SHP77 treated with DMSO at 0.1 percent for 48 hours (cell line): Measurements from ENCODE around the gene SH2D3A.
"Not testable (repeated sequence)": the region's sequence is repeated elsewhere in the genome, so short reads cannot be mapped to it uniquely, and the experiment has no call there.

Experiments
- DNase-seq: peaks from one replicate; lab custom pipeline; 2025; lab: John Stamatoyannopoulos, UW

SH2D3A gene

DNA sequence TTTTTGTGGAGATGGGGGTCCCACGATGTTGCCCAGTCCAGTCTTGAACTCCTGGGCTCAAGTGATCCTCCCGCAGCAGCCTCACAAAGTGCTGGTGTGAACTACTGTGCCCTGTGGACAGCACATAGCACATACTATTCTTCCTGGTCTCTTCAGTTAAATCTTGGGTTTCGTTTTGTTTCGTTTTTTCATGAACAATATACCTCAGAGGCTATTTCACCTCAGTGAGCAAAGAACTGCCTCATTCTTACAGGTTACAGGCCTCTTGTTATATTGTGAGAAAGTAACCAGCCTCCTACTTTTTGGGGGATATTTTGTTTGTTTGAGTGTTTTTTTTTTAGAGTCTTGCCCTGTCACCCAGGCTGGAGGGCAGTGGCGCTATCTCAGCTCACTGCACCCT, 45.5 kb downstream of the SH2D3A start:
- DNase-seq: no peak

GRCh38 chr19:6721138-6721474, 46.1 kb downstream of the SH2D3A start:
- no peak for DNase-seq

DNA sequence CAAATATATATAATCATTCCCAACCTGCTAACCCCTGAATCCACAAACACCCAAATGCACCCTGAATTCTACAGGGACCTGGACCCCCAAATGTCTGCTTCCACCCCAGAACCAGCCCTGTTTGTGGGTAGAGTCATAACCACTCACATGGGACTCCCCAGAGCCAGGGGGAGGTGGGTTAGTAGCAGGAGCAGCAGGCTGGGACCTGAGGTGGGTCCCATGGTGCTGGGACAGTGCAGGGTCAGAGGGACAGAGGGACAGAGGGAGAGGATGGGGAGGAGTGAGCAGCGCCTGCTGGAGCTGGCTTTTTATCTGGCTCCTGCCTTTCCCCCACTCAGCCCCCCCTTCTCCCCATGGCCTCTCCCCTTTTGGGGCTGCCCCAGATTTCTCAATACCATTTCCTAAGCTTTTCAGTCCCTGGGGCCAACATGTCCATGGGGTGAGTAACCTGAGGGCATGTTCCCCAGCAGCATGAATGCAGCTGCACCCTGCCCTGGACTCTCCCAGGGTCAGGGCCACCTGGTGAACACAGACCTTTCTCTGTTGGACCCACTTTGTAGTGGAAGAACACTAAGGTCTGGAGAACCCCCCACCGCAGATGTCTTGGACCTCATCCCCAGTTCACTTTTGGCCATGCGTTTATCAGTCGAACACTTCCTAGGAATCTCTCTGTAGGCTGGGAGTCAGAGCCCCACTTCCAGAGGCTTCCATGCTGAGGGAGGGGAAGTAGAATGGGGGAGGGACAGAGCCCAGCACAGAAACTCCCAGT, 46.7 kb downstream of the SH2D3A start, which contains the start of gene C3:
TSS of gene C3 (minus strand) at position 282 of the 769 bp plus-strand sequence. CDS start at position 221, 61 bp downstream.
- DNase-seq: no peak

GRCh38 chr19:6719992-6720368, 47.3 kb downstream of the SH2D3A start:
- no peak for DNase-seq

DNA sequence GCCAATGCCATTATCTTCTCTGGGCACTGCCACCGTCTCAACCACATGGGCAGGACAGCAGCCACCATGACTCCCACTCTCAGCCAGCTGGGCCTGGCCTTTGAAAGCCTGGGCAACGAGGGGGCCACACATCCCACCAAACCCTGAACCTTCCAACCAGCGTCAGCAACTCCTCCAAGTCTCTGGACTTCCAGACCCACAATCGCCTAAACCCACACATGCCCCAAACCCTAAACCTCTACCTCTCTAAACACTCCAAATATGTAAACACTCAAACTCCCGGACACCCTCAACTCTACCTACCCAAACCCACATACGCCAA, 47.7 kb downstream of the SH2D3A start:
- DNase-seq: no peak

- no peak for DNase-seq
These were observed 48.3 kb downstream of the SH2D3A start for GRCh38 chr19:6718741-6719539.

DNA sequence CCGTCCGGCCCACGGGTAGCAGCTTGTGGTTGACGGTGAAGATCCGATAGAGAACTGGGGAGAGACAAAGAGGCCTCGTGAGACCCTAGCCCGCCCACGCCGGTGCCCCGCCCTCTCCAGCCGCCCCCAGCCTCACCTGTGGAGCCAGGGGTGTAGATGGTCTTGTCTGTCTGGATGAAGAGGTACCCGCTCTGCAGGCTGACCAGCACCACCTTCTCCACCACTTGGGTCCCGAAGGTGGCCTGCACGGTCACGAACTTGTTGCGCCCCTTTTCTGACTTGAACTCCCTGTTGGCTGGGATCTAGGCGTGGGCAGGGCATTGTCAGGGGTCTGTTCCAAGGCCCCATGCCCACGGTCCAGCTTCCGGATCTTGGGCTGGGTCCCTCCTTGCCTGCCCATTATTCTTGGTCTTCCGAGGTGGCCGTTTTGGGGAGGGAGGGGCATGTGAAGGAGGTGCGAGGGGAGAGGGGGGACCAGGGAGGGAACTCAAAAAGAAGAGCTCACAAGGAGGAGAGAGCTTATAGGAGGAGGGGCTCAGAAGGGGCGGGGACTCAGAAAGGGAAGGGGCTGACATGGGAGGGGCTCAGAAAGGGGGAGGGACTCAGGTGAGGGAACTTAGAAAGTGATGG, 49.0 kb downstream of the SH2D3A start:
- DNase-seq: no peak

- no peak for DNase-seq
These were observed 49.7 kb downstream of the SH2D3A start for GRCh38 chr19:6717441-6717971.

DNA sequence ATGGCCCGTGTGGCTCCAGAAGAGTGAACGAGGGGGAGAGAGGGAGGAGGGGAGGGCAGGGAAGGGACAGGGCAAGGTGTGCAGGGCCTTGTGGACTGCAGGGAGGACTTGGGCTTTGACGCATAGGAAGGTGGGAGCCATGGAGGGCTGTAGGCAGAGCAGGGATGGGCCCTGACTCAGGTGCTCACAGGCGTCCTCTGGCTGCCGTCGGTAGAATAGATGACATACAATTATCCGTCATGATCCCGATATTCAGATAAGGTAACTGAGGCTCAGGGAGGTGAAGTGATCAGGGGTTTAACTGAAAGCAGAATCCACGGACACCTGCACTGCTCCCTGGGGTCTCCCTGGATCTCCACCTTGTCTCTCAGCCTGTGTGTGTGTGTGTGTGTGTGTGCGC, 50.2 kb downstream of the SH2D3A start:
- DNase-seq: no peak

GRCh38 chr19:6716610-6716970, 50.6 kb downstream of the SH2D3A start:
- DNase-seq: no peak

- no peak for DNase-seq
These were observed 52.3 kb downstream of the SH2D3A start for GRCh38 chr19:6714749-6715555.

GRCh38 chr19:6713773-6714692, 53.2 kb downstream of the SH2D3A start:
- no peak for DNase-seq

DNA sequence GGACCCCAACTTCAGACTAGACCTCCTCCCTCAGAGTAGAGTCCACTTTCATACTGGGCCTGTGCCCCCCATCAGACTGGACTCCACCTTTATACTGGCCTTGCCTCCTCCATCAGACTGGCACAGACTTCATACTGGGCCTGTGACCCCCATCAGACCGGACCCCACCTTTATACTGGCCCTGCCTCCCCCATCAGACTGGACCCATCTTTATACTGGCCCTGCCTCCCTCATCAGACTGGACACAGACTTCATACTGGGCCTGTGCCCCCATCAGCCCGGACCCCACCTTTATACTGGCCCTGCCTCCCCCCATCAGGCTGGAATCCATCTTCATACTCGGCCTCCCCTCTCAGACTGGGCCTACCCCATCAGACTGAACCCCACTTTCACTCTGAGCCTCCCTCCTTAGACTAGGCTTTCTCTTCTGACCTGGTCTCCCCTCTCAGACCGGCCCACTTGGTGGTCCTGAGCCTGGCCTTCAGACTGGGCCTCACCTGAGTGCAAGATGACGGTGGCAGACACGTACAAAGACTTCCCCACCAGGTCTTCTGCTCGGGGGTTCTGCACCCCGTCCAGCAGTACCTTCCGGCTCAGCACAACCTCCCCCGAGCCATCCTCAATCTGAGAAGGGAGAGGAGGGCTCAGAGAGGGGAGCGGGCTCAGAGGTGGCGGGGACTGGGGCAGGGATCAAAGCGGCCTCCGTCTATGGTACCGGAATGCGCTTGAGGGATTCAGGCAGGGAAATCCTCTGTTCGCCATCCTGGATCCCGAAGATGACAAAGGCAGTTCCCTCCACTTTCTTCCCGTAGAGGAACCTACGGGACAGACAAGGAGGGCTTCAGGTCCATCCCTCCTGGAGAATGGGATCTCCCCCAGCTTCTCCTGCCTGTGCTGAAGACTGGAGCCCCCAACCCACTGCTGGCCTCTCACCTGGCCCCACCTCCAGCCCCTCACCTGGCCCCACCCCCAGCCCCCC, 54.3 kb downstream of the SH2D3A start:
- DNase-seq: no peak

DNA sequence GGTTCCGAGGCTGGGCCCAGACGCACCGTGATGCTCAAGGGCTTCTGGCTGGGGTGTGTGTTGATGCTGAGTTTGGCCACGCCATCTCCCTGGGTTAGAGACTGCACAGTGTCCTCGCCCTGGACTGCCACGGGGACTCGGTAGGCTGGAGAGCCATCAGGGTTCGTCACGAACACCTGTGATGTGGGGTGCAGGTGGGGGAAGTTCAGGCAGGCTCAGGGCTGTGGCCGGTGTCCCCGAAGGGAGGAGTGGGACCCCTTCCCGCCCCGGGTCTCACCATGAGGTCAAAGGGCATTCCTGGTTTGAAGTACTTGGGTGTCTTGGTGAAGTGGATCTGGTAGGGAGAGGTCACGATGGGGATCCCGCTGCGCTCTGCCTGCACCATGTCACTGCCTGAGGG, 55.0 kb downstream of the SH2D3A start:
- DNase-seq: no peak

DNA sequence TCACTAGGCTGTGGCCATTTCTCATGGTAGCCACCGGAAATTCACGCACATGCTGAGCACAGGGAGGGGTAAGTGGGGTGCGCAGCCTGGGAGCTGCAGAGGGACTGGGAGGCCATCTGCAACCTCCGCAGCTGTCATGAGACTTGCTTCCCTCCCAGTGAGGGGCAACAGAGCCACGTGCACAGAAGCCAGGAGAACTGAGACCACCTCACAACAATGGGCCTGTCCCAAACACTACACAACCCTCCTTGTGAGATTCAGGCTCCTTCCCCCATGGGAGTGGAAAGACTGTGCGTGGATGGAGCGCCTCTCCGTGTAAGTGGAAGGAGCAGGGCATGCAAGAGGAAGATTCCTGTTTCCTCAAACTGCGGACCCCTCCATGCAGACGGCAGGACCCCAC, 55.6 kb downstream of the SH2D3A start:
- DNase-seq: no peak

DNA sequence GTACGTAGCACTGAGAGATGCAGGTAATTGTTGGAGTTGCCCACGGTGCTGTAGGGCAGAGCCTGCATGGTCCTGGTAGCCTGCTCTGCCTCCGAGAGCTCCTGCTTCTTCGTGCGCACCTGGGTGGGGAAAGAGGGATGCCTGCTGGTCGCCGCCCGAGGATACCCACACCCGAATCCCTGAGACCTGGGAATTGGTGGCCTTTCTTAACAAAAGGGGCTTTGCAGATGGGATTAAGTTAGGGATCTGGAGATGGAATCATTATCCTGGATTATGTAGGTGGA, 56.2 kb downstream of the SH2D3A start:
- DNase-seq: no peak

DNA sequence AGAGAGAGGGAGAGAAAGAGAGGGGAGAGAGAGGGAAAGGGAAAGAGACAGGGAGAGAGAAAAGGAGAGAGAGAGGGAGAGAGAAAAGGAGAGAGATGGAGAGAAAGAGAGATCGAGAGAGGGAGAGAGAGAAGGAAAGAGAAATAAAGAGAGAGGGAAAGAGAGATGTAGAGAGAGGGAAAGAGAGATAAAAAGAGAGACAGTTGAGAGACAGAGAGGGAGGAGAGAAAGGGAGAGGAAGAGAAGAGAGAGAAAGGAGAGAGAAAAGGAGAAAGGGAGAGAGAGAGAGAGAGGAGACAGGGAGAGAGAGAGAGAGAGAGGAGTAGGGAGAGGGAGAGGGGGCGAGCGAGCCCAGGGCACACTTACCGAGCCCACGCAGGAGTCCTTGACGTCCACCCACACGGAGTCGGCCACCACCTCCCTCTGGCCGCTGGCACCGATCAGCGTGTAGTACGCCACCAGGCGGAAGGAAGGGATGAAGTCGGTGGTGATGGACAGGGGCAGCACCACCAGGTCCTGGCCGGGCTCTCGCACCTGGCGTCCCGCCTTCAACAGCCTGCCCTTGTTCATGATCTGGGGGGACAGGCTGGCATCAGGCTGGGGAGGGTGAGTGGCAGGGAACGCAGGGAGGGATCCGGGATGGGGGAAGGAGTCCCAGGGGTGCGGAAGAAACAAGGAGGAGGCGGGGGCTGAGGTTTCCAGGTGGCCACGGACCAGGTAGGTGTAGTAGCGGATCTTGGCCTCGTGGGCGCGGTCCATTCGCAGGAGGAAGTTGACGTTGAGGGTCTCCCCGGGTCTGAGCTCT, 56.8 kb downstream of the SH2D3A start:
- DNase-seq: no peak

- DNase-seq: no peak
These were observed 57.7 kb downstream of the SH2D3A start for GRCh38 chr19:6709549-6709948.

- DNase-seq: not testable (repeated sequence)
These were observed 58.3 kb downstream of the SH2D3A start for GRCh38 chr19:6708913-6709312.
